ENCODE results near the gene UPP2. TPM values are rescaled to one million over a fixed set of nuclear protein-coding genes. Genes with fewer than 3 reads are reported as not detected.
A peak's percentile ranks its signal among the peaks of the same experiment; 100 is the strongest.

UPP2 gene
- polyA plus RNA-seq (2013, experiment 1 of 2), result not detected
- polyA plus RNA-seq (2013, experiment 2 of 2), result not detected

- H3K9ac ChIP-seq (ENCODE audit: low read length), result no peak within 1 kb of the TSS
- H3K4me3 ChIP-seq (ENCODE audit: low read length), result no peak within 1 kb of the TSS
- no peaks in the 10 kb centered on the region for H3K79me1 ChIP-seq (ENCODE audit: low read length)
- H3K4ac ChIP-seq (ENCODE audit: low read depth, low read length), result no peak within 1 kb of the TSS
- no peaks in the 10 kb centered on the region for H3K27me3 ChIP-seq (ENCODE audit: insufficient read depth, low read length, poor library complexity)
- no peak within 1 kb of the TSS for H3K18ac ChIP-seq (ENCODE audit: low read length)
- H3K79me2 ChIP-seq (ENCODE audit: control insufficient read depth, insufficient read depth, low read length), result no peaks in the 10 kb centered on the region
- WGBS (ENCODE audit: extremely low coverage, insufficient coverage, low lambda C conversion rate), result no CpG with 5 or more reads among the region's 3 CpGs
- H3K4me2 ChIP-seq (ENCODE audit: low read length), result no peak within 1 kb of the TSS
- no peak within 1 kb of the TSS for H2BK120ac ChIP-seq (ENCODE audit: low read depth, low read length)
- no peaks in the 10 kb centered on the region for H3K4me1 ChIP-seq (ENCODE audit: control insufficient read depth, low read depth, low read length)
- H2BK15ac ChIP-seq (replicated peaks; ENCODE audit: low read depth), result no peak within 1 kb of the TSS
- H4K8ac ChIP-seq (ENCODE audit: low read depth, low read length), result no peak within 1 kb of the TSS
- H4K5ac ChIP-seq (ENCODE audit: low read length), result no peak within 1 kb of the TSS
- H2AK5ac ChIP-seq (ENCODE audit: low read length), result no peak within 1 kb of the TSS
- H3K23ac ChIP-seq (ENCODE audit: low read length), result no peak within 1 kb of the TSS
- no peak for DNase-seq
- no peak within 1 kb of the TSS for H2BK5ac ChIP-seq (ENCODE audit: low read length)
- H3K27ac ChIP-seq (ENCODE audit: low read depth, low read length), result no peak within 1 kb of the TSS
- H3K56ac ChIP-seq (ENCODE audit: low read length), result no peak within 1 kb of the TSS
- no peaks in the 10 kb centered on the region for H3K36me3 ChIP-seq (ENCODE audit: control insufficient read depth, insufficient read depth, low read length)
Observed at GRCh38 chr2:158101384-158101926, at the start of gene UPP2. Gene UPP2 (plus strand): TSS chr2:158101876. CDS start chr2:158102064, 188 bp downstream.

GRCh38 chr2:158052761-158053160 is 48.9 kb upstream of the UPP2 start:
- Histone ChIP-seq H3K18ac (ENCODE audit: low read length) (no peak overlapping the region), H3K36me3 (ENCODE audit: control insufficient read depth, insufficient read depth, low read length) (no peaks in the 10 kb centered on the region), H3K79me2 (ENCODE audit: control insufficient read depth, insufficient read depth, low read length) (no peaks in the 10 kb centered on the region), H3K56ac (ENCODE audit: low read length) (no peak overlapping the region), H2AK5ac (ENCODE audit: low read length) (no peak overlapping the region), H3K27me3 (ENCODE audit: insufficient read depth, low read length, poor library complexity) (no peaks in the 10 kb centered on the region), H4K5ac (ENCODE audit: low read length) (no peak overlapping the region), H3K4me1 (ENCODE audit: control insufficient read depth, low read depth, low read length) (no peaks in the 10 kb centered on the region), H3K27ac (ENCODE audit: low read depth, low read length) (no peak overlapping the region), H4K8ac (ENCODE audit: low read depth, low read length) (no peak overlapping the region), H3K79me1 (ENCODE audit: low read length) (no peaks in the 10 kb centered on the region), H2BK120ac (ENCODE audit: low read depth, low read length) (no peak overlapping the region), H2BK15ac (replicated peaks; ENCODE audit: low read depth) (no peak overlapping the region), H3K4ac (ENCODE audit: low read depth, low read length) (no peak overlapping the region), H3K9ac (ENCODE audit: low read length) (no peak overlapping the region), H2BK5ac (ENCODE audit: low read length) (no peak overlapping the region), H3K4me3 (ENCODE audit: low read length) (no peak overlapping the region), H3K23ac (ENCODE audit: low read length) (no peak overlapping the region), H3K4me2 (ENCODE audit: low read length) (no peak overlapping the region)
- WGBS (ENCODE audit: extremely low coverage, insufficient coverage, low lambda C conversion rate), result no CpG with 5 or more reads among the region's 2 CpGs
- no peak for DNase-seq

DNA sequence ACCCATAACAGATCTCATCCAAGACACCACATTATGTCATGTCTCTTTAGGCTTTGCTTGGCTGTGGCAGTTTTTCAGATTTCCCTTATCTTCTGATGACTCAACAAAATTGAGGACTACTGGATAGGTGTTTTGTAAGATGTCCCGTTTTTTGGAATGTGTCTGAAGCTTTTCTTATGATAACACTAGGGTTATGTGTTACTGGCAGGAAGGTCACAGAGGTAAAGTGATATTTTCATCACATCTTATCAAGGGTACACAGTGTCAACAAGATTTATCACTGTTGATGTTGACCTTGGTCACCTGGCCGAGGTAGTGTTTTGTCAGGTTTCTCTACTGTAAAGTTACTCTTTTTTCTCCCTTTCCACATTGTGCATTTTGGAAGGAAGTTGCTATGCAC is 44.8 kb upstream of the UPP2 start:
- H3K56ac ChIP-seq (ENCODE audit: low read length), result no peak overlapping the region
- no peak overlapping the region for H3K18ac ChIP-seq (ENCODE audit: low read length)
- no peak overlapping the region for H4K5ac ChIP-seq (ENCODE audit: low read length)
- H3K9ac ChIP-seq (ENCODE audit: low read length), result no peak overlapping the region
- no peak for DNase-seq
- H3K23ac ChIP-seq (ENCODE audit: low read length), result no peak overlapping the region
- no peaks in the 10 kb centered on the region for H3K79me1 ChIP-seq (ENCODE audit: low read length)
- H4K8ac ChIP-seq (ENCODE audit: low read depth, low read length), result no peak overlapping the region
- H2BK120ac ChIP-seq (ENCODE audit: low read depth, low read length), result no peak overlapping the region
- H2AK5ac ChIP-seq (ENCODE audit: low read length), result no peak overlapping the region
- no peaks in the 10 kb centered on the region for H3K79me2 ChIP-seq (ENCODE audit: control insufficient read depth, insufficient read depth, low read length)
- no peaks in the 10 kb centered on the region for H3K36me3 ChIP-seq (ENCODE audit: control insufficient read depth, insufficient read depth, low read length)
- H3K4ac ChIP-seq (ENCODE audit: low read depth, low read length), result no peak overlapping the region
- H3K4me3 ChIP-seq (ENCODE audit: low read length), result no peak overlapping the region
- H3K27ac ChIP-seq (ENCODE audit: low read depth, low read length), result no peak overlapping the region
- no peaks in the 10 kb centered on the region for H3K4me1 ChIP-seq (ENCODE audit: control insufficient read depth, low read depth, low read length)
- H2BK15ac ChIP-seq (replicated peaks; ENCODE audit: low read depth), result no peak overlapping the region
- H2BK5ac ChIP-seq (ENCODE audit: low read length), result no peak overlapping the region
- WGBS (ENCODE audit: extremely low coverage, insufficient coverage, low lambda C conversion rate), result no CpG with 5 or more reads among the region's 2 CpGs
- H3K27me3 ChIP-seq (ENCODE audit: insufficient read depth, low read length, poor library complexity), result no peaks in the 10 kb centered on the region
- no peak overlapping the region for H3K4me2 ChIP-seq (ENCODE audit: low read length)

- Histone ChIP-seq H3K9ac (ENCODE audit: low read length) (no peak overlapping the region), H3K4ac (ENCODE audit: low read depth, low read length) (no peak overlapping the region), H3K4me3 (ENCODE audit: low read length) (no peak overlapping the region), H4K5ac (ENCODE audit: low read length) (no peak overlapping the region), H3K79me2 (ENCODE audit: control insufficient read depth, insufficient read depth, low read length) (no peaks in the 10 kb centered on the region), H3K18ac (ENCODE audit: low read length) (no peak overlapping the region), H2AK5ac (ENCODE audit: low read length) (no peak overlapping the region), H4K8ac (ENCODE audit: low read depth, low read length) (no peak overlapping the region), H3K4me1 (ENCODE audit: control insufficient read depth, low read depth, low read length) (no peaks in the 10 kb centered on the region), H3K36me3 (ENCODE audit: control insufficient read depth, insufficient read depth, low read length) (no peaks in the 10 kb centered on the region), H2BK15ac (replicated peaks; ENCODE audit: low read depth) (no peak overlapping the region), H2BK120ac (ENCODE audit: low read depth, low read length) (no peak overlapping the region), H3K23ac (ENCODE audit: low read length) (no peak overlapping the region), H3K27me3 (ENCODE audit: insufficient read depth, low read length, poor library complexity) (no peaks in the 10 kb centered on the region), H3K4me2 (ENCODE audit: low read length) (no peak overlapping the region), H3K79me1 (ENCODE audit: low read length) (no peaks in the 10 kb centered on the region), H3K56ac (ENCODE audit: low read length) (no peak overlapping the region), H3K27ac (ENCODE audit: low read depth, low read length) (no peak overlapping the region), H2BK5ac (ENCODE audit: low read length) (no peak overlapping the region)
- DNase-seq, result no peak
- WGBS (ENCODE audit: extremely low coverage, insufficient coverage, low lambda C conversion rate), result no CpG with 5 or more reads among the region's 2 CpGs
Observed at GRCh38 chr2:158060160-158060834, 41.4 kb upstream of the UPP2 start.

DNA sequence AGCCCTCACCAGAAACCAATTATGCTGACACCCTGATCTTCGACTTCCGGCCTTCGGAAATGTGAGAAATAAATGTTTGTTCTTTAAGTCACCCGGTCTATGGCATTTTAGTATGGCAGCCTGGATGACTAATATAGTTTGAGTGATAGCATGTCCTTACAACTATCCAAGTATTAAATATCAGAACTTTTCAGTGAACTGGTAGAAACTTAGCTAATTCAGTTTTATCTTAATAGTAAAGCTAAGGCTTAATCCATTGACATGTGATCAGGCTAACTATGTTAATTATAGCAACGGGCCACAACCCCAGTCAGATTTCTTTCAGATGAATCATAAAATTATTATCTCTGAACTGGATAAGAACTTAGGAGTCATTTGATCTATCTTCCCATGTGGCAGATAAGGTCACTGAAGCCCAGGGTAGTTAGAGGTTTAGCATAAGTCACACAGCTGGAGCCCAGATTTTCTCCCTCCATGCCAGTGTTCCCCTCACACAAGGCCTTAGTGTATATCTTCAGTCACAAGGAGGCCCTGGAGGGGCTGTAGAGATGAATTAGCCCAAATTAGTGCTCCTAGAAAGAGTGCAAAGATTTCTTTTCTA is 40.7 kb upstream of the UPP2 start:
- Histone ChIP-seq H3K4ac (ENCODE audit: low read depth, low read length) (no peak overlapping the region), H3K79me1 (ENCODE audit: low read length) (no peaks in the 10 kb centered on the region), H3K36me3 (ENCODE audit: control insufficient read depth, insufficient read depth, low read length) (no peaks in the 10 kb centered on the region), H3K23ac (ENCODE audit: low read length) (no peak overlapping the region), H3K56ac (ENCODE audit: low read length) (no peak overlapping the region), H3K4me3 (ENCODE audit: low read length) (no peak overlapping the region), H3K27me3 (ENCODE audit: insufficient read depth, low read length, poor library complexity) (no peaks in the 10 kb centered on the region), H2AK5ac (ENCODE audit: low read length) (no peak overlapping the region), H3K4me1 (ENCODE audit: control insufficient read depth, low read depth, low read length) (no peaks in the 10 kb centered on the region), H3K27ac (ENCODE audit: low read depth, low read length) (no peak overlapping the region), H3K4me2 (ENCODE audit: low read length) (no peak overlapping the region), H2BK5ac (ENCODE audit: low read length) (no peak overlapping the region), H3K79me2 (ENCODE audit: control insufficient read depth, insufficient read depth, low read length) (no peaks in the 10 kb centered on the region), H3K18ac (ENCODE audit: low read length) (no peak overlapping the region), H2BK15ac (replicated peaks; ENCODE audit: low read depth) (no peak overlapping the region), H4K8ac (ENCODE audit: low read depth, low read length) (no peak overlapping the region), H4K5ac (ENCODE audit: low read length) (no peak overlapping the region), H3K9ac (ENCODE audit: low read length) (no peak overlapping the region), H2BK120ac (ENCODE audit: low read depth, low read length) (no peak overlapping the region)
- no CpG with 5 or more reads among the region's 5 CpGs for WGBS (ENCODE audit: extremely low coverage, insufficient coverage, low lambda C conversion rate)
- DNase-seq, result peak; percentile 92

Measured in mesendoderm (in vitro differentiated cells).